PC-9 (cell line): ENCODE results near the gene MIER2.

Experiments used
- CTCF ChIP-seq: fragments of 200-600 bp; sonication (generic); conservative IDR thresholded peaks from 2 replicates; pipeline ENCODE4 v1.6.1; 2017; ENCODE audit warnings: mixed run types, antibody characterized with exemption, mild to moderate bottlenecking, moderate library complexity
- EZH2 ChIP-seq: fragments of 200-600 bp; sonication (generic); IDR thresholded peaks from 2 replicates; pipeline ENCODE4 v1.8.0; 2017; ENCODE audit warnings: antibody characterized with exemption, low read depth

GRCh38 chr19:372306-372890 is 27.8 kb upstream of the MIER2 start:
- no peak for TF ChIP-seq CTCF
- no peak for TF ChIP-seq EZH2
